Stomach smooth muscle (tissue), 2 donors: ENCODE measurements around the gene BAZ2B.

Experiments used
- H3K27ac ChIP-seq: one replicate; pipeline ENCODE4 v1.7.0; 2013; ENCODE audit warnings: mild to moderate bottlenecking, low read length, inconsistent platforms
- H3K27me3 ChIP-seq, 2 donors: one replicate each; pipeline ENCODE4 v1.7.0; 2013; ENCODE audit warnings: low read length in 2 of 2; ENCODE audit not compliant: insufficient read depth in 2 of 2, control insufficient read depth in 1 of 2
- H3K36me3 ChIP-seq, 2 donors: one replicate each; pipeline ENCODE4 v1.7.0; 2013; ENCODE audit warnings: low read length in 2 of 2; ENCODE audit not compliant: control insufficient read depth in 2 of 2, insufficient read depth in 2 of 2
- H3K4me1 ChIP-seq: one replicate; pipeline ENCODE4 v1.7.0; 2013; ENCODE audit warnings: low read length; ENCODE audit not compliant: control insufficient read depth, insufficient read depth
- H3K4me3 ChIP-seq, 2 donors: one replicate each; pipeline ENCODE4 v1.7.0; 2013; ENCODE audit warnings: low read length in 2 of 2
- H3K9ac ChIP-seq, 2 donors: one replicate each; pipeline ENCODE4 v1.7.0; 2013; ENCODE audit warnings: low read length in 2 of 2, mild to moderate bottlenecking in 1 of 2
- H3K9me3 ChIP-seq, 2 donors: one replicate each; pipeline ENCODE4 v1.7.0; 2013; ENCODE audit warnings: low read length in 2 of 2; ENCODE audit not compliant: control insufficient read depth in 2 of 2
- donor health status: healthy.
- donor health status: Pancreatic carcinoma.

The BAZ2B gene

GRCh38 chr2:159505196-159505595 lies 111.2 kb downstream of the BAZ2B start:
- H3K4me1 ChIP-seq: no peaks in the 10 kb centered on the region
- no peak overlapping the region for H3K9ac ChIP-seq
- no peaks in the 10 kb centered on the region for H3K9me3 ChIP-seq
- H3K4me3 ChIP-seq: no peak overlapping the region
- no peak overlapping the region for H3K27ac ChIP-seq
- no peaks in the 10 kb centered on the region for H3K36me3 ChIP-seq
- no peaks in the 10 kb centered on the region for H3K27me3 ChIP-seq

- no peak overlapping the region for H3K9ac ChIP-seq
- H3K27me3 ChIP-seq: no peaks in the 10 kb centered on the region
- no peaks in the 10 kb centered on the region for H3K36me3 ChIP-seq
- no peak overlapping the region for H3K27ac ChIP-seq
- H3K4me1 ChIP-seq: no peaks in the 10 kb centered on the region
- no peaks in the 10 kb centered on the region for H3K9me3 ChIP-seq
- no peak overlapping the region for H3K4me3 ChIP-seq
These were observed 114.6 kb downstream of the BAZ2B start for GRCh38 chr2:159501743-159502142.

- Histone ChIP-seq H3K27ac (no peak overlapping the region), H3K4me1 (no peaks in the 10 kb centered on the region), H3K27me3 (no peaks in the 10 kb centered on the region), H3K4me3 (no peak overlapping the region), H3K9ac (no peak overlapping the region), H3K9me3 (no peaks in the 10 kb centered on the region), H3K36me3 (no peaks in the 10 kb centered on the region)
These were observed 118.5 kb downstream of the BAZ2B start for GRCh38 chr2:159497847-159498246.

- Histone ChIP-seq H3K27ac (no peak overlapping the region), H3K27me3 (no peaks in the 10 kb centered on the region), H3K4me1 (no peaks in the 10 kb centered on the region), H3K36me3 (no peaks in the 10 kb centered on the region), H3K9ac (no peak overlapping the region), H3K9me3 (no peaks in the 10 kb centered on the region), H3K4me3 (no peak overlapping the region)
These were observed 119.1 kb downstream of the BAZ2B start for GRCh38 chr2:159497256-159497655.

GRCh38 chr2:159489476-159489875 lies 126.9 kb downstream of the BAZ2B start:
- Histone ChIP-seq H3K9me3 (no peaks in the 10 kb centered on the region), H3K4me3 (no peak overlapping the region), H3K27me3 (no peaks in the 10 kb centered on the region), H3K36me3 (no peaks in the 10 kb centered on the region), H3K9ac (no peak overlapping the region), H3K27ac (no peak overlapping the region), H3K4me1 (no peaks in the 10 kb centered on the region)

- no peaks in the 10 kb centered on the region for H3K27me3 ChIP-seq
- no peaks in the 10 kb centered on the region for H3K4me1 ChIP-seq
- H3K36me3 ChIP-seq: no peaks in the 10 kb centered on the region
- no peaks in the 10 kb centered on the region for H3K9me3 ChIP-seq
- H3K9ac ChIP-seq: no peak overlapping the region
- no peak overlapping the region for H3K27ac ChIP-seq
- no peak overlapping the region for H3K4me3 ChIP-seq
These were observed 131.8 kb downstream of the BAZ2B start for GRCh38 chr2:159484532-159484931.

- no peak overlapping the region for H3K9ac ChIP-seq
- H3K9me3 ChIP-seq: no peaks in the 10 kb centered on the region
- no peak overlapping the region for H3K4me3 ChIP-seq
- H3K27ac ChIP-seq: no peak overlapping the region
- H3K36me3 ChIP-seq: peaks cover 9 to 14% of the 10 kb centered on the region in 2 donors
- no peaks in the 10 kb centered on the region for H3K27me3 ChIP-seq
- H3K4me1 ChIP-seq: no peaks in the 10 kb centered on the region
These were observed 140.0 kb downstream of the BAZ2B start for GRCh38 chr2:159476329-159476728.

GRCh38 chr2:159475793-159476192 lies 140.6 kb downstream of the BAZ2B start:
- Histone ChIP-seq H3K27me3 (no peaks in the 10 kb centered on the region), H3K4me1 (no peaks in the 10 kb centered on the region), H3K4me3 (no peak overlapping the region), H3K27ac (no peak overlapping the region), H3K9me3 (no peaks in the 10 kb centered on the region), H3K36me3 (peaks cover 9 to 14% of the 10 kb centered on the region in 2 donors), H3K9ac (no peak overlapping the region)

- peaks cover 5 to 9% of the 10 kb centered on the region in 2 donors for H3K36me3 ChIP-seq
- H3K9me3 ChIP-seq: no peaks in the 10 kb centered on the region
- H3K4me3 ChIP-seq: no peak overlapping the region
- H3K27ac ChIP-seq: no peak overlapping the region
- no peaks in the 10 kb centered on the region for H3K4me1 ChIP-seq
- no peak overlapping the region for H3K9ac ChIP-seq
- H3K27me3 ChIP-seq: no peaks in the 10 kb centered on the region
These were observed 145.0 kb downstream of the BAZ2B start for GRCh38 chr2:159471340-159471739.

GRCh38 chr2:159468257-159468656 lies 148.1 kb downstream of the BAZ2B start:
- Histone ChIP-seq H3K9ac (no peak overlapping the region), H3K27ac (no peak overlapping the region), H3K36me3 (no peaks in the 10 kb centered on the region), H3K4me1 (no peaks in the 10 kb centered on the region), H3K9me3 (no peaks in the 10 kb centered on the region), H3K27me3 (no peaks in the 10 kb centered on the region), H3K4me3 (no peak overlapping the region)

GRCh38 chr2:159462961-159463360 lies 153.4 kb downstream of the BAZ2B start:
- H3K4me1 ChIP-seq: no peaks in the 10 kb centered on the region
- H3K27ac ChIP-seq: no peak overlapping the region
- no peak overlapping the region for H3K9ac ChIP-seq
- no peaks in the 10 kb centered on the region for H3K9me3 ChIP-seq
- H3K27me3 ChIP-seq: no peaks in the 10 kb centered on the region
- H3K4me3 ChIP-seq: no peak overlapping the region
- no peaks in the 10 kb centered on the region for H3K36me3 ChIP-seq
